Gastrocnemius medialis (tissue), 4 donors: ENCODE data around the gene PINK1. TPM values are rescaled to one million over a fixed set of nuclear protein-coding genes. Genes with fewer than 3 reads are reported as not detected.
"Not testable (repeated sequence)": the region's sequence is repeated elsewhere in the genome, so short reads cannot be mapped to it uniquely, and the experiment has no call there.

ENCODE experiments used
- ATAC-seq, 2 donors: fragments of 150-250 bp; one replicate each; pipeline ENCODE4 v1.9.1; 2016
- DNase-seq, 2 donors: peaks; one replicate each; pipeline ENCODE4 v3.0.0-alpha.2; 2019
- H3K27ac ChIP-seq, 4 donors: fragments of 200-600 bp; sonication (generic); 1 replicate in 1 of 4; 2 replicates in 3 of 4; pipeline ENCODE4 v1.5.1; 2016 to 2018; ENCODE audit warnings: mild to moderate bottlenecking in 2 of 4, moderate library complexity in 1 of 4
- H3K27me3 ChIP-seq, 3 donors: fragments of 200-600 bp; sonication (generic) in 2 of 3; 1 replicate in 1 of 3; 2 replicates in 2 of 3; pipeline versions ENCODE4 v1.5.1 to v1.6.0; 2016 to 2019; ENCODE audit warnings: mild to moderate bottlenecking in 1 of 3, moderate library complexity in 1 of 3
- H3K36me3 ChIP-seq, 2 donors: fragments of 200-600 bp; sonication (generic) in 1 of 2; one replicate each; pipeline ENCODE4 v1.5.1; 2017 to 2018
- H3K4me1 ChIP-seq, 2 donors: fragments of 200-600 bp; sonication (generic) in 1 of 2; one replicate each; pipeline ENCODE4 v1.5.1; 2016 to 2017; ENCODE audit warnings: mild to moderate bottlenecking in 2 of 2
- H3K4me3 ChIP-seq, 4 donors: fragments of 200-600 bp; sonication (generic) in 3 of 4; 1 replicate in 1 of 4; 2 replicates in 3 of 4; pipeline ENCODE4 v1.5.1; 2016 to 2019; ENCODE audit warnings: mild to moderate bottlenecking in 2 of 4
- H3K9me3 ChIP-seq, 3 donors: fragments of 200-600 bp; sonication (generic) in 2 of 3; 1 replicate in 1 of 3; 2 replicates in 2 of 3; pipeline ENCODE4 v1.5.1; 2016 to 2019
- POLR2A ChIP-seq, 2 donors: fragments of 450-650 bp; IDR thresholded peaks; one replicate each; pipeline ENCODE4 v1.6.1; 2017; ENCODE audit warnings: antibody characterized with exemption in 2 of 2, mild to moderate bottlenecking in 2 of 2, moderate library complexity in 2 of 2
- in situ Hi-C, 4 donors: fragments of 200-750 bp; cut with MboI; loops; one replicate each; pipeline versions ENCODE4 v1.15.0 to v1.8.0; 2017; ENCODE audit warnings: low sequenced_read_pairs in 4 of 4
- intact Hi-C: fragments of 100-400 bp; cut with DNase I; formaldehyde crosslinking; loops from one replicate; pipeline ENCODE4 v1.15.1; 2023; ENCODE audit warnings: low total_unique reads
- total RNA-seq, 4 donors: library from RNA; depleted of rRNA; stranded (reverse); fragments of >200 nt; gene quantifications; one replicate each; pipeline versions ENCODE4 v1.1.0 to v1.2.3, GENCODE V29; 2016
- TF ChIP-seq, protein P1 (sequence below), 5 experiments: fragments of 450-650 bp in 3 of 5; fragments of 200-600 bp in 2 of 5; sonication (generic) in 2 of 5; IDR thresholded peaks in 4 of 5; conservative IDR thresholded peaks in 1 of 5; 1 replicate in 4 of 5; 2 replicates in 1 of 5; pipeline ENCODE4 v1.5.1; 2016 to 2019; ENCODE audit warnings: antibody characterized with exemption in 5 of 5, mild to moderate bottlenecking in 3 of 5, moderate library complexity in 3 of 5

The PINK1 gene
- total RNA-seq, 4 donors from 2014 or later: 376 to 478 (median 414) TPM

DNA sequence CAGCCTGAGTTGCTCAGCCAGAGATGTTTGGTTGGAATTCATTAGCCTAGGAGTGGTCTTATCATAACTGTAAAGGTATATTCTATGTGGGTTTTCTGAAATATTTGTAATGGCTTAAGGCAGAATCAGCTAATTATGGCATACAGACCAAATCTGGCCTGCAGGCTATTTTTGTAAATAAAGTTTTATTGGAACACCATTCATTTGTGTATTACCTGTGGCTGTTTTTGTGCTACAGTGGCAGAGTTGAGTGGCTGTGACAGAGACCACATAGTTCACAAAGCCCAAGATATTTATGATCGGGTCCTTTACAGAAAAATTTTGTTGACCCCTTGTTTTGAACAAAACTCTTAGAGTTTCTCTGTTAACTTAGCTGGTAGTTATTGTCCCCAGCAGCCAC lies 35.3 kb downstream of the PINK1 start:
- Histone ChIP-seq H3K27me3 (no peaks in the 10 kb centered on the region), H3K9me3 (no peaks in the 10 kb centered on the region), H3K27ac (no peak overlapping the region), H3K4me1 (no peaks in the 10 kb centered on the region), H3K36me3 (no peaks in the 10 kb centered on the region), H3K4me3 (no peak overlapping the region)
- in situ Hi-C loops (no loop called here), intact Hi-C loops (no loop called here)
- no peak for ATAC-seq
- TF ChIP-seq POLR2A (IDR thresholded peaks at IDR 0.05): no peak
- TF ChIP-seq, protein P1, sequence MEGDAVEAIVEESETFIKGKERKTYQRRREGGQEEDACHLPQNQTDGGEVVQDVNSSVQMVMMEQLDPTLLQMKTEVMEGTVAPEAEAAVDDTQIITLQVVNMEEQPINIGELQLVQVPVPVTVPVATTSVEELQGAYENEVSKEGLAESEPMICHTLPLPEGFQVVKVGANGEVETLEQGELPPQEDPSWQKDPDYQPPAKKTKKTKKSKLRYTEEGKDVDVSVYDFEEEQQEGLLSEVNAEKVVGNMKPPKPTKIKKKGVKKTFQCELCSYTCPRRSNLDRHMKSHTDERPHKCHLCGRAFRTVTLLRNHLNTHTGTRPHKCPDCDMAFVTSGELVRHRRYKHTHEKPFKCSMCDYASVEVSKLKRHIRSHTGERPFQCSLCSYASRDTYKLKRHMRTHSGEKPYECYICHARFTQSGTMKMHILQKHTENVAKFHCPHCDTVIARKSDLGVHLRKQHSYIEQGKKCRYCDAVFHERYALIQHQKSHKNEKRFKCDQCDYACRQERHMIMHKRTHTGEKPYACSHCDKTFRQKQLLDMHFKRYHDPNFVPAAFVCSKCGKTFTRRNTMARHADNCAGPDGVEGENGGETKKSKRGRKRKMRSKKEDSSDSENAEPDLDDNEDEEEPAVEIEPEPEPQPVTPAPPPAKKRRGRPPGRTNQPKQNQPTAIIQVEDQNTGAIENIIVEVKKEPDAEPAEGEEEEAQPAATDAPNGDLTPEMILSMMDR (IDR thresholded peaks at IDR 0.05 in 4 of 5, conservative IDR thresholded peaks at IDR 0.05 in 1 of 5): no peak
- no peak for DNase-seq

DNA sequence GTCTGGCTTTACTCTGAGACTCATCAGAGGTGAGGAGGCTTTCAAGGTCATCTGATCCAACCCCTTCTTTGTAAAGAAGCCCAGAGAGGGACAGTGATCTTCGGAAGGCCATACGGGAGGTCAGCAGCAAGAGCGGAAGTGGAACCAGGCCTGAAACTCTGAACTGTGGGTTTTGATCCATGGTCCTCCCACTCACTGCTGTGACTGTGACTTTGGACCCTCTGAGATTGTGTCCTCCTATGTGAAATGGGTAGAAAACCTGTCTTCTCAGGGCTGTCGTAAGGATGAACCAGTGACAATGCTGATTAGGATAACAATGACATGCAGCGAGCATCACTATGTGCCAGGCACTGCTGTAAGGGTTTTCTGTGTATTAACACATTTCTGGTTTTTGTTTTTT lies 37.7 kb downstream of the PINK1 start:
- in situ Hi-C loops: no loop called here
- Histone ChIP-seq H3K27ac (no peak overlapping the region), H3K36me3 (no peaks in the 10 kb centered on the region), H3K27me3 (no peaks in the 10 kb centered on the region), H3K4me1 (no peaks in the 10 kb centered on the region), H3K9me3 (no peaks in the 10 kb centered on the region), H3K4me3 (no peak overlapping the region)
- no peak for DNase-seq
- ATAC-seq: no peak
- TF ChIP-seq, protein P1 (IDR thresholded peaks at IDR 0.05 in 4 of 5, conservative IDR thresholded peaks at IDR 0.05 in 1 of 5): no peak
- no peak for TF ChIP-seq POLR2A (IDR thresholded peaks at IDR 0.05)
- intact Hi-C loops: no loop called here

DNA sequence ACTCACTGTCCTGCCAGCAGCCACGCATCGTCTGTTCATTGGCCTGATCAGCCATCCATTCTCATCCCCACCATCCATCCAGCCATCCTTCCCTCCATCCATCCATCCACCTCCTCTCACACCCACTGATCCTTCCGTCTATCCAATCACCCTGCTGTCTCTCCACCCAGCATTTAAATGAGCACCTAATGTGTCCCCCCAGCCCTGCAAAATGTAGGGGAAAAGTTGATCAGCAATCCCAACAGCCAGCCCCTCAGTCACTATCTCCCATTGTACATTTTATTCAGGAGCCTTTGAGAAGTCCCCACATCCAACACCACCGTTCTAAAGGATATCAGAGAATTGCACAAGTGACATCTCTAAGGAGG lies 39.0 kb downstream of the PINK1 start:
- no peaks in the 10 kb centered on the region for H3K9me3 ChIP-seq
- in situ Hi-C loops (no loop called here), intact Hi-C loops (no loop called here)
- no peak for ATAC-seq
- H3K36me3 ChIP-seq: no peaks in the 10 kb centered on the region
- H3K27ac ChIP-seq: no peak overlapping the region
- H3K4me3 ChIP-seq: no peak overlapping the region
- no peak for DNase-seq
- H3K4me1 ChIP-seq: no peaks in the 10 kb centered on the region
- H3K27me3 ChIP-seq: no peaks in the 10 kb centered on the region
- no peak for TF ChIP-seq POLR2A (IDR thresholded peaks at IDR 0.05)
- TF ChIP-seq, protein P1 (IDR thresholded peaks at IDR 0.05 in 4 of 5, conservative IDR thresholded peaks at IDR 0.05 in 1 of 5): no peak

DNA sequence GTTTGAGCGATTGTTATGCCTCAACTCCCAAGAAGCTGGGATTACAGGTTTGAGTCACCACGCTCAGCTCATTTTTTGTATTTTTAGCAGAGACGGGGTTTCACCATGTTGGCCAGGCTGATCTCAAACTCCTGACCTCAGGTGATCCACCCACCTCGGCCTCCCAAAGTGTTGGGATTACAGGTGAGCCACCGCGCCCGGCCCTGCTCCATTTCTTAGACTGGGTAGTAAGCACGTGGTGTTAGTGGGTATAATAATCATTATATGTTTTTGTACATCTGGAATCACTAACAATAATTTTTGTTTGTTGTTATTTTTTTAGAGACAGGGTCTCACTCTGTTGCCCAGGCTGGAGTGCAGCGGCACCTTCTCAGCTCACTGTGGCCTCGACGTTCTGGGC lies 40.4 kb downstream of the PINK1 start:
- DNase-seq, intact Hi-C loops, H3K36me3 ChIP-seq: not testable (repeated sequence)

DNA sequence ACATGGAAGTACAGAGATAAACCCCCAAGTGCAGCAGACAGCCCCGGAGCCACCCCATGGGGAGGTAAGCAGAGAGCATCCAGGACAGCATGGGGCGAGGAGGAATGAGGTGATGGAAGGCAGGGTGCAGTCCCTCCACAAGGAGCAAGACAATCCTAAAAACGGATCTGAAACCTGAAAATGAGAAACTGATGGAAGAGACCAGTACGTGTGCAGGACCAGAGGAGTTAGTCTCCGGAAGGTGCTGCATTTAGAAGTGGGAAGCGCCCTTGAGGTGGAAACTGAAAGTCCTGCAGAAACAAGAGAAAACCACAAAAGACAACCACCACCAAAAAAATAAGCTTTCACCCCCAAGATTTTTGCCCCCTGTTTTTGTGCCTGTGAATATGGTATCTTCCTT lies 45.3 kb downstream of the PINK1 start:
- no peak overlapping the region for H3K4me3 ChIP-seq
- in situ Hi-C loops (loop anchor here in 1 of 4 donors (25.0 kb wide), 1 partner anchor 684 kb away; no protein-coding TSS in a partner anchor), intact Hi-C loops (no loop called here)
- ATAC-seq (no peak), DNase-seq (no peak)
- H3K27me3 ChIP-seq: no peaks in the 10 kb centered on the region
- H3K27ac ChIP-seq: no peak overlapping the region
- H3K4me1 ChIP-seq: no peaks in the 10 kb centered on the region
- no peaks in the 10 kb centered on the region for H3K9me3 ChIP-seq
- no peak for TF ChIP-seq POLR2A (IDR thresholded peaks at IDR 0.05)
- TF ChIP-seq, protein P1 (IDR thresholded peaks at IDR 0.05 in 4 of 5, conservative IDR thresholded peaks at IDR 0.05 in 1 of 5): no peak
- H3K36me3 ChIP-seq: no peaks in the 10 kb centered on the region

More for the DNA sequence above, 40.4 kb downstream of the PINK1 start:
- H3K4me3 ChIP-seq, H3K27me3 ChIP-seq, H3K9me3 ChIP-seq, H3K4me1 ChIP-seq, in situ Hi-C loops, H3K27ac ChIP-seq, ATAC-seq: not testable (repeated sequence)
